OCI-LY1 (cell line): Measurements from ENCODE around the gene PRKCE.

Experiments used
- H2AFZ ChIP-seq: fragments of 200-600 bp; sonication (generic), shearing (Covaris generic); 2 replicates; pipeline ENCODE4 v1.6.0; 2014; ENCODE audit warnings: antibody characterized with exemption, mild to moderate bottlenecking, low read length
- H3F3A ChIP-seq: fragments of 200-600 bp; sonication (generic), shearing (Covaris generic); 2 replicates; pipeline ENCODE4 v1.6.0; 2014; ENCODE audit warnings: mild to moderate bottlenecking, antibody characterized with exemption, low read length, moderate library complexity; ENCODE audit not compliant: insufficient read depth
- H3K27ac ChIP-seq: fragments of 200-600 bp; sonication (generic); 2 replicates; pipeline ENCODE4 v1.5.1; 2014; ENCODE audit warnings: low read length, mixed run types, mild to moderate bottlenecking, low read depth; ENCODE audit not compliant: poor library complexity, severe bottlenecking
- H3K27me3 ChIP-seq: fragments of 200-600 bp; sonication (generic); 2 replicates; pipeline ENCODE4 v1.6.0; 2014; ENCODE audit warnings: antibody characterized with exemption, mild to moderate bottlenecking, low read length, moderate library complexity; ENCODE audit not compliant: insufficient read depth
- H3K36me3 ChIP-seq: fragments of 200-600 bp; sonication (generic); 2 replicates; pipeline ENCODE4 v1.6.1; 2014; ENCODE audit warnings: mild to moderate bottlenecking, antibody characterized with exemption, low read length, moderate library complexity, mixed read lengths; ENCODE audit not compliant: insufficient read depth
- H3K4me1 ChIP-seq: fragments of 200-600 bp; sonication (generic); 2 replicates; pipeline ENCODE4 v1.5.1; 2014; ENCODE audit warnings: mild to moderate bottlenecking, low read length, moderate library complexity; ENCODE audit not compliant: insufficient read depth, severe bottlenecking
- H3K4me2 ChIP-seq: fragments of 200-600 bp; sonication (generic), shearing (Covaris generic); 2 replicates; pipeline ENCODE4 v1.6.1; 2014; ENCODE audit warnings: low read length
- H3K4me3 ChIP-seq: fragments of 200-600 bp; sonication (generic); 2 replicates; pipeline ENCODE4 v1.5.1; 2014; ENCODE audit warnings: low read length, low read depth, mild to moderate bottlenecking, mixed read lengths; ENCODE audit not compliant: poor library complexity, severe bottlenecking
- H3K79me2 ChIP-seq: fragments of 200-600 bp; shearing (Covaris generic); 2 replicates; pipeline ENCODE4 v1.6.1; 2016; ENCODE audit warnings: mixed run types, low read length, mixed read lengths; ENCODE audit not compliant: insufficient read depth
- H3K9ac ChIP-seq: fragments of 200-600 bp; sonication (generic), shearing (Covaris generic); 2 replicates; pipeline ENCODE4 v1.6.1; 2014; ENCODE audit warnings: mild to moderate bottlenecking, low read length, mixed read lengths
- H3K9me2 ChIP-seq: fragments of 200-600 bp; sonication (generic), shearing (Covaris generic); 2 replicates; pipeline ENCODE4 v1.6.1; 2014; ENCODE audit warnings: low read depth, mild to moderate bottlenecking, low read length, mixed read lengths
- H3K9me3 ChIP-seq: fragments of 200-600 bp; shearing (Covaris generic); 2 replicates; pipeline ENCODE4 v1.6.1; 2014; ENCODE audit warnings: low read length, mixed read lengths
- H4K20me1 ChIP-seq: fragments of 200-600 bp; sonication (generic), shearing (Covaris generic); 2 replicates; pipeline ENCODE4 v1.6.0; 2016; ENCODE audit warnings: mild to moderate bottlenecking, low read length; ENCODE audit not compliant: insufficient read depth
- CTCF ChIP-seq: fragments of 200-600 bp; sonication (generic), shearing (Covaris generic); IDR thresholded peaks from 2 replicates; pipeline ENCODE4 v1.5.1; 2017; ENCODE audit warnings: mild to moderate bottlenecking, antibody characterized with exemption, low read length, moderate library complexity, mixed read lengths
- EZH2 ChIP-seq: fragments of 200-600 bp; sonication (generic), shearing (Covaris generic); IDR thresholded peaks from 2 replicates; pipeline ENCODE4 v1.8.0; 2017; ENCODE audit warnings: borderline replicate concordance, mixed run types, mild to moderate bottlenecking, antibody characterized with exemption, low read length, moderate library complexity, mixed read lengths

PRKCE gene

GRCh38 chr2:46050489-46050888 is 399.0 kb downstream of the PRKCE start:
- H3K36me3 ChIP-seq: no peaks in the 10 kb centered on the region
- no peaks in the 10 kb centered on the region for H3F3A ChIP-seq
- no peaks in the 10 kb centered on the region for H3K79me2 ChIP-seq
- no peak overlapping the region for H3K27ac ChIP-seq
- no peak overlapping the region for H3K4me3 ChIP-seq
- H3K9me2 ChIP-seq: no peaks in the 10 kb centered on the region
- H2AFZ ChIP-seq: no peak overlapping the region
- H4K20me1 ChIP-seq: no peaks in the 10 kb centered on the region
- no peak overlapping the region for H3K4me2 ChIP-seq
- H3K9ac ChIP-seq: no peak overlapping the region
- H3K4me1 ChIP-seq: no peaks in the 10 kb centered on the region
- H3K27me3 ChIP-seq: no peaks in the 10 kb centered on the region
- TF ChIP-seq CTCF (no peak; the same call in 1 of the 2 replicates), EZH2 (no peak)
- H3K9me3 ChIP-seq: no peaks in the 10 kb centered on the region

- no peaks in the 10 kb centered on the region for H3K4me1 ChIP-seq
- no peak overlapping the region for H2AFZ ChIP-seq
- H3K36me3 ChIP-seq: no peaks in the 10 kb centered on the region
- TF ChIP-seq CTCF: no peak
- no peak for TF ChIP-seq EZH2
- H3K4me3 ChIP-seq: no peak overlapping the region
- no peak overlapping the region for H3K9ac ChIP-seq
- H3K9me3 ChIP-seq: no peaks in the 10 kb centered on the region
- no peaks in the 10 kb centered on the region for H4K20me1 ChIP-seq
- H3K4me2 ChIP-seq: no peak overlapping the region
- no peaks in the 10 kb centered on the region for H3F3A ChIP-seq
- H3K27ac ChIP-seq: no peak overlapping the region
- no peaks in the 10 kb centered on the region for H3K79me2 ChIP-seq
- no peaks in the 10 kb centered on the region for H3K27me3 ChIP-seq
- no peaks in the 10 kb centered on the region for H3K9me2 ChIP-seq
Observed at GRCh38 chr2:46051085-46051484, 399.6 kb downstream of the PRKCE start.

- Histone ChIP-seq H3K36me3 (no peaks in the 10 kb centered on the region), H3K9ac (no peak overlapping the region), H3K4me3 (no peak overlapping the region), H4K20me1 (no peaks in the 10 kb centered on the region), H3K4me1 (no peaks in the 10 kb centered on the region), H3K9me2 (no peaks in the 10 kb centered on the region), H3K27me3 (no peaks in the 10 kb centered on the region), H2AFZ (no peak overlapping the region), H3K27ac (no peak overlapping the region), H3K4me2 (no peak overlapping the region), H3K79me2 (no peaks in the 10 kb centered on the region), H3F3A (no peaks in the 10 kb centered on the region), H3K9me3 (no peaks in the 10 kb centered on the region)
- no peak for TF ChIP-seq EZH2
- TF ChIP-seq CTCF: no peak
Observed at GRCh38 chr2:46053564-46053963, 402.1 kb downstream of the PRKCE start.
